NCI-H345 treated with DMSO at 0.1 percent for 48 hours (cell line): Measurements from ENCODE around the gene MEGF6.

Source experiments
- DNase-seq: peaks from one replicate; lab custom pipeline; 2025; ENCODE audit not compliant: unreplicated experiment; lab: John Stamatoyannopoulos, UW

Gene MEGF6

DNA sequence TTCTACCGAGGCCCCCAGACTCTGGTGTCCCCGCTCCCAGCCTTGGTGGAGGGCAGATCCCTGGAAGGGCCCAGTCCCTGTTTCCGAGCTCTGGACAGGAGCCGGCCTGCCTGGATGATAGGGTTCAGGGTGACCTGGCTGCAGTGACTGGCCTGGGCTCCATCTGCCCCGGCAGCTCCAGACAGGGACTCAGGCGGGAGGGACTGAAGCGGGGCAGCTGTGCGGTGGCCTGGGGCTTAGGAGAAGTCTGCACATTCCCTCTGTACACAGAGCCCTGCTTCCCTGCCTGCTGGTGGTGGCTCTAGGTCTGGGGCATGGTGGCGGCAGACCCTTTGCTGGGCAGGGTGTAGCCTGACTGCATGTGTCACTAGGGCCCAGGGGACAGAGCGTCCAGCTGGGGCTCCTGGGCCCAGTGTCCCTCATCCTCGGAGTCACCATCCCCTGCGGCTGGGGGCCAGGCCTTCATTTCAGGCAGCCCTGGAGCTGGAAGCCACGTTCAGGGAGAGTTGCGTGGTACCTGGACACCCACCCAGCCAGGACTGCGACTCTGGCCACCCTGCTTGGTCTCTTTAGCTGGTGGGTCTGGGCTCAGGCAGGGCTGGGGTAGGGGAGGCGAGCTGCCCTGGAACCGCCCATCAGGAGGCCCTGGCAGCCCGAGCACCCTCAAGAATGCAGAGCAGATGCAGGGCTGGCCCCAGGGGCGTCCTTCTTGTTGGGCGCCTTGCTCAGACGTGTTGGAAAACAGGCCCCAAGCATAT, 147.2 kb downstream of the MEGF6 start:
- no peak for DNase-seq

DNA sequence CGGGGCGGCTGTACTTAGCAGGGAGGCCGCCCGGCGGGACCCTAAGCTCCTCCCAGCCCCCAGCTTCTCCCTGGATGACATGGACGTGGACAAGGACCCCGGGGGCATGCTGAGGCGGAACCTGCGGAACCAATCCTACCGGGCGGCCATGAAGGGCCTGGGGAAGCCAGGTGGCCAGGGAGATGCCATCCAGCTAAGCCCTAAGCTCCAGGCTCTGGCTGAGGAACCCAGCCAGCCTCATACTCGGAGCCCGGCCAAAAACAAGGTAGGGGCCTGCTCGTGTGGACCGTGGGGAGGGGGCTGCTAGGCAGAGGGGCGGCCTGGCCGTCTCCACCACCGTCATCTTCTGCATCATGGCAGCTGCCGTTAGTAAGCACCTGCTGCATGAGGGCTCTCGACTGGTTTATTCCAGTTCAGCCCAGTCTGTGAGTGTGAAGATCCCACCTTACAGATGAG, 147.9 kb downstream of the MEGF6 start:
- DNase-seq = no peak

DNA sequence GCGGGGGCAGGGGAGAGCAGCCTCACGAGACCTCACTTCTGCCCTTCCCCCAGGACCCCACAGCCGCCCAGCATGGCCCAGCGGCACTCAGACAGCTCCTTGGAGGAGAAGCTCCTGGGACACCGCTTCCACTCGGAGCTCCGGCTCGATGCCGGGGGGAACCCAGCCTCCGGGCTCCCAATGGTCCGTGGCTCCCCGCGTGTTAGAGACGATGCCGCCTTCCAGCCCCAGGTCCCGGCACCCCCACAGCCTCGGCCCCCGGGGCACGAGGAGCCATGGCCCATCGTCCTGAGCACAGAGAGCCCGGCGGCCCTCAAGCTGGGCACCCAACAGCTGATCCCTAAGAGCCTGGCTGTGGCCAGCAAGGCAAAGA, 148.3 kb downstream of the MEGF6 start:
- DNase-seq = no peak

DNA sequence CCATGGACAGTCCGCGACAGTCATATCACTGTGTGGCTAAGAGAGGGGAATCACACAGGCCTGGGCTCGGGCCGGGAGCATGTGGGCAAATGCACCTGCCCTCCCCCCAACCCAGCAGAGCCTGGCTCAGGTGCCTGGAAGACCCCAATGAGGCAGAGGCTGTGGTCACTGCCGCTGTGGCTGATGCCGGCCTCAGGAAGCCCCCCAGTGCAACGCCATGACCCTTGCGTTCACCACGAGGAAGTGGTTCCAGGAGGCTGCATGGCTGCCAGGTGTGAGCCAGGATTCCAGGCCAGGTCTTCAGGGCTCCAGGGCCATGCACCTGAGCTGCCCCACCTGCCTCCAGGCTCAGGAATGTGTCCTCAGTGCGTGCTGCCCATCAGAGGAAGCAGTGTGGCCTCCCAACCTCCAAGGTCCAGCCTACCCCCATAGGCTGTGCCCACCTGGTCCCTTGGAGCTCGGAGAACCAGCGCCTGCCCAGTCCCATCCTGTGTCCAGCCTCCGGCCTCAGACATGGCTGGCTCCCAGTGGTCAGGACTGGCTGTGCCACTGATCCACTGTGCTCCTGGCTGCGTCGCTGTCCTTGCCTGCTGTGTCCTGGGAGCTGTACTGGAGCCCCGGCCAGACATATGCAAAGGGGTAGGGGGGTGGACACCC, 148.8 kb downstream of the MEGF6 start:
- no peak for DNase-seq

DNA sequence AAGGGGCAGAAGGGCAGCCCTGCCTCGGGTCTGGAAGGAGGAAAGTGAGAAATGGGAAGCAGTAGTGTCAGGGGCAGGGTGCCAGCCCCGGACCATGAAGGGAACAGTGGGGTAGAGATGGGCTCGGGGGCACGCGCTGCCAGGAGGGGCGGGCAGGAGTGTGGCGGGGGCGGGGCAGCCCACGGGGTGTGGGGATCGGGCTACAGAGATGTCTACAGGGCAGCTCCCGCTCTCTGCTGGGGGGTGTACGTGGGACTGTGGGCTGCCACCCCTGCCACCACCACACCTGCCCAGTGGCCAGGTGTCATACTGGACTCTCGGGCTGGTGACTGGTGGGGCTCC, 149.4 kb downstream of the MEGF6 start:
- no peak for DNase-seq

DNA sequence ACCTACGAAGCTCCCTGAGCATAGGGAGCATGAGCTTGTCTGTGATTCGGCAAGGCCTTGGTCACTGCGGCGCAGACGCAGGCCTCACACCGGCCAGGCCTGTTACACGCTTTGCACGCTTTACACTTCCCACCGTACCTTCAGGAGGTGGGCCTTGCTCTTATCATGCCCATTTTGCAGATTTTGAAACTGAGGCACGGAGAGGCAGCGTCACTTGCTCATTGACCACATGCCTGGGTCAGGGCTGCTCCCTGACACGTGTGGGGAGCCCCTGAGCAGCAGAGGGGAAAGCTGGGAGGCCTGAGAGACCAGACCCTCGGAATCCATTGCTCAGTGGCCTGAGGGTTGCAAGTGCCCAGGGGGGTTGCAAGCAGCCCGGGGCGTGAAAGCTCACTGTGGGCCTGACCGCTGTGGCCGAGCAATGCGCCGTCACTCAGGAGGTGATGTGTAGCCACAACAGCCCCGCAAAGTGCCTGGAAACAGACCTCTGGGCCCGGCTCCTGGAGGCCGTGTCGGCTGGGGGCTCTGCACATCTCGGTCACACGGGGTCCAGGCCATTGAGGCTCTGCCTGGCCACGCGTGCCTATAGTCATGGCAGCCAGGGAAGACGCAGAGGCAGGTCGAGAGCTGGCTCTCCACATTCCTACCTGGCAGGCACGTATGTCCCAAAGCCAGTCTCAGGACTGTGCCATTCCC, 149.9 kb downstream of the MEGF6 start:
- no peak for DNase-seq

DNA sequence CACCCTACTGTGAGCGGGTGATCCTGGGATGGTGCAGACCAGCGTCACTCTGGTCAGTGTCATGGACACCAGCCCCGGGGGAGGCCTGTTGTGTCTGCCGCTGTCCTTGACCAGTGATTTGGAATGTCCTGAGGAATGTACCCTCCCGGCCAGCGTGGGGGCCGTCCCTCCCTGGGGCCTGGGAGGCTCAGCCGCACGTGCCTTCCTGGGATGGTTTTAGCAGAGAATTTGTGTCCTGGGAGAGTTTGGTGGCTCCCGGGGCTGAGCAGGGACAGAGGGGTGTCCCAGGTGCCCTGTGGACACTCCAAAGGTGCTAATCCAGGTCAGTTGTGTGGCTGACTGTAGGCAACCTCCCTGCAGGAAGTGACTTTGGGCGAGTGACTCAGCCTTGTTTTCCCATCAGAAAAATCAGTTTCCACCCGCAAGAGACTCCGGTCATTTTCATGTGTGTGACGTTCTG, 150.6 kb downstream of the MEGF6 start:
- no peak for DNase-seq

DNA sequence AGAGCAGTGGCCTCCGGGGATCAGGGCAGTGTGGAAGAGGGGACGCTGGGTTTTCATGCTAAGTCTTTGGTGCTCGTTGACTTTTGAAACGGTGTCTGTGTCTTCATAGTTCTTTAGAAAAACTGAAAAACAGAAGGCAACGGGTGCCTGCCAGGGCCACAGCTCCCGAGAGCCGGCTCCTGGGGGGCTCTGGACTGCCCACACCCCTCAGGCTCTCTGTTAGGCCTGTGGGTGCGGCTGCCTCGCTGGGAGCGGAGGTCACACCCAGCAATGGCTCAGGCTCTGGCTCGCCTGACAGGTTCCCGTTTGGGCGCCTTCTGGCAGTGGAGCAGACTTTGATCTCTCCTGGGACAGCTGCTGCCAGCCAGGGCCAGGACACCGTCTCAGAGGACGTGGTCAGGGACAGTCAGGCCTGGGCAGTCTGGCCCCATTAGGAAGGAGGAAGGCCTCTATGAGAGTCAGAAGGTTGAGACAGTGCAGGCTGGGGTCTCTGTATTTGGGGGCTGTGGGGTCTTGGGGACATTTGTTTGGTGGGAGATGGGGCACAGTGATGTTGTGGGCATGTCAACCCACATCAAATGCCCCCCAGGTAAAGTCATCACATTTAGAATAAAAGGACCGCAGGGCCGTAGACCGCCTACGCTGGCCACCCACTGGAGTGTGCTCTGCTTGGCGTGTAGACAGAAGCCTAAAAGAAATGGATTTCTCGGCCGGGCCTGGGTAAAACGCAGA, 151.2 kb downstream of the MEGF6 start:
- DNase-seq = no peak

DNA sequence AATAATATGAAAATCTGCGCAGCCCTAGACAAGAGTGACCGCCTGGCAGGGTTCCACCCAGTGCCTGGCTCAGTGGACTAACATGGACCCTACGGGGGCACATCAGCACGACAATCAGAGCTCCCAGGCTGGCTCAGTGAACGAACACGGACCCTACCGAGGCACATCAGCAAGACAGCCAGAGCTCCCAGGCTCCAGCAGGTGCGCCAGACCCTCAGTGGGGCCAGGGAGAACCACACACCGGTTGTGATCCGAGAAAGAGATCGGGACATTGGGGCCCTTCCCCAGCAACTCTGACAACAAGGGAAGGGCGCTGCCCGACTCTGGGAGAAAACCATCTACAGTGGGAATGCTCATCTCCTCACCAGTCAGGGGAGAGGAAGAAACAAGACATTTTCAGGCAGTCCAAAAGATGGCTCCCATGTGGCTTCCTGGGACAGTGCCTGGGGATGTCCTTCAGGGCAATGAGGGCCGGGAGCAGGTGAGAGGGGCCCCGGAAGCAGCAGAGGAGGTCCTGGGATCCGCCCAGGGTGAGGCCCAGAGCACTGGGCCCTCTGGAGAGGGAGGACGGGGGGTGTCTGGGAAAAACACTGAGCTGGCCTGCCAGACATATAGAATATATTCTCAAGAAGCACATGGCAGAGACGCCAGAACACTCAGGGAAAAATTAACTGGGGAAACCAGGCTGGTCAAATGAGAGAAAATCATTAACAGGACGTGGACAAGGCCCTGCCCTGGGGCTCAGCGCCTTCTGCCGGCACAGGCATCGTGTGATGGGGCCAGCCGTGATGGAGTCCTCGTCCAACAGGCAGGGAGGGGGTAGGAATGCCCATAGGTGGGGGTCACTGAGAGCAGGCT, 152.0 kb downstream of the MEGF6 start:
- no peak for DNase-seq

DNA sequence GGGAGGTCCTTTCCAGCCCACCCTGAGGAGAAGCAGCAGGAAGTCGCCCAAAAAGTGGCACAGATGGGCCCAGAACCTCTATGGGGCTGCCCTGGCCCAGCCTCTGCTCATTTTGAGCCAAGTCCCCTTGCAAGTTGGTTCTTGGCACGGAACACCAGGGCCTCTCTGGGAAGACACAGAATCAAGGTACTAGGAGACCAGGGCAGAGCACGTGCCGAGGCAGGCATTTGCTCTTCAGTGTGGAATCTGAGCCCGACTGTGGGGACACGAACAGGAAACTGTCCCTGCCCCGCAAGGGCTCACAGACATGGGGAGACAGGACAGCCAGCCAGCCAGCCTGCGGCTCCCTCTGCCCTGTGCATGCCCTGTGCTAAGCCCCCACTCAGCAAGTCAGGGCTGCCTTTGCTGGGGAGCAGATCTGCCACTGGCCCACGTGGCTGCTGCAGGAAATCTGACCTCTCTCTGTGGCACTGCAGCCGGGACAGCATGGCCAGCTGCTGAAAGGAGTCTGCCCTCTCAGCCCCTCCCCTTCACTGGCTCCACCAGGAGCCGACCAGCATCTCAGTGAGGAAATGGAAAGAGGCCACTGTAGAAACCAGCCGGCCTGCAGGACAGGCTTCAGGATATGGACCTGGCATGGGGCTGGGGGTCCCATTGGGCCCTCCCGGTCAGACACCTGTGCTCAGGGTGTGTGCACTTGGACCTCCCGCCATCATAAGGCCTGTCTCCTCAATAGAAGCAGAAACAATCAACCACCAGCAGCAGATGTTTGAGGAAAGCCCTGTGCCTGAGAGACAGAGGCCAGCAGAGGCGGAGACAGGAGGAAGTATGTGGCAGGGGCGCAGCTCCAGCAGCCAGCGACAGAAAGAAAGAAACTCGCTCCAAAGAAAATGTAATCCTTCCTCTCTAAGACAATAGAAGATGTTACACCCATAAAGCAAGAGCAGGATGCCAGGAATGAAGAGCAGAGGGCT, 153.1 kb downstream of the MEGF6 start:
- DNase-seq = no peak

DNA sequence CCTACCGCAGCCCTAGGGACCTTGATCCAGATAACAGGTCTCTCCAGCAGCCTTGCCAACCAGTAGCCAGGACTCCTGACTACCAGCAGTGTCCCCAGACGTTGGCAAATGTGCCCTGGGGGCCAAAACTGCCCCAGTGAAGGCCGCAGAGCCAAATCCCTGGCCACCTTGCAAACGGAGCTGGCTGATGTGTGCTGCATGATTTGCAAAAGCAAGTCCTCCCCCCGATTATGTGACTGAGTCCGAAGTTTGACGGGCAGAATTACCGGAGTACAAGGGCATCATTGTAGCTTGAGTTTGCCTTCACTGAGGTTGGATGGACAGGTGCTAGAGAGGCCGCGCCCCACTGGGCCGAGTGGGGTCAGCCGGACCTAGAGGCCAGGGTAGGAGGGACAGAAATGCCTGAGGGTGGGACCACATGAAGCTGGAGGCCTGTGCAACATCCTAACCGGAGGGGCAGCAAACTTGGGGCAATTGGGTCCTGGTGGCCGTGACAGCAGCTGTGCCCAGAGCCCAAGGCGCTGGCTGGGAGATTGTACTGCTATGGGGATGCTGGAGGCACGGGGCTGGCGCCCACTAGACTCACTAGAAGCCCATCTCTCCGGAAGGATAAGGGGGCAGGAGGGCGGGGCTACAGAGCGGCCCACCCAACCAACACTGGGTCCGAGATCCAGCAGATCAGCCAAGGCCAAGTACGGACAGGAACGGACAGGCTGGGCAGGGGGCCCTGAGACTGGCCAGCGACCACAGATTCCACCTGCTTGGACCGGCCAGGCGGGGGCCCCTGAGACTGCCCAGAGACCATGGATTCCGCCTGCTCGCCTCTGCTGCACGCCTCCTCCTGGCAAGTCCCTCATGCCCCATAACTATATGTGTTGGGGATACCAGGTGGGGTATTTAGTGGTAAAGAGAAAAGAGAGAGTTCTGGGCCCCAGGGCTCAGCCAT, 154.1 kb downstream of the MEGF6 start:
- no peak for DNase-seq

DNA sequence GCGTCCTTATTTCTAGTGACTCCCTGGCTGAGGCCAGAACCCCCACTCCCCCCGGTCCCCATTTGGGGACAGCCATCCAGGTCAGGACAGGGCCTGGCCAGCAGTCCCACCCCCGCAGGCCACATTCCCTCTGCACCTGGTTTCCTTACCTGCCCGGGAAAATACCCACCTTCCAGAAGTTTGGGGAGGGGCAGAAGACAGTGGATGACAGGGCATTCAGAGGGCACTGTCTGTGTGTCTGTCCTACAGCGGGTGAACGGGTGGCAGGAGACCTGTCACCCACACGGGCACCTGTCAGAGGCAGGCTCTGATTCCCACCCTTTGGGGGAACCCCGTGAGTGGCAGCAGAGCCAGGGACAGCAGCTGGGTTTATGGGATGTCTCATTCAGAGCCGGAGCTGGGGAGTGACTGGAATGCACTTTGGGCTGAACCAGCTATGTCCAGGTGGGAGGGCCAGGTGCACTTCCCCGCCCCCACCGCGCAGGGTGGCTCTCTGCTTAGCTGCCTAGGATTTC, 154.8 kb downstream of the MEGF6 start:
- DNase-seq = no peak

DNA sequence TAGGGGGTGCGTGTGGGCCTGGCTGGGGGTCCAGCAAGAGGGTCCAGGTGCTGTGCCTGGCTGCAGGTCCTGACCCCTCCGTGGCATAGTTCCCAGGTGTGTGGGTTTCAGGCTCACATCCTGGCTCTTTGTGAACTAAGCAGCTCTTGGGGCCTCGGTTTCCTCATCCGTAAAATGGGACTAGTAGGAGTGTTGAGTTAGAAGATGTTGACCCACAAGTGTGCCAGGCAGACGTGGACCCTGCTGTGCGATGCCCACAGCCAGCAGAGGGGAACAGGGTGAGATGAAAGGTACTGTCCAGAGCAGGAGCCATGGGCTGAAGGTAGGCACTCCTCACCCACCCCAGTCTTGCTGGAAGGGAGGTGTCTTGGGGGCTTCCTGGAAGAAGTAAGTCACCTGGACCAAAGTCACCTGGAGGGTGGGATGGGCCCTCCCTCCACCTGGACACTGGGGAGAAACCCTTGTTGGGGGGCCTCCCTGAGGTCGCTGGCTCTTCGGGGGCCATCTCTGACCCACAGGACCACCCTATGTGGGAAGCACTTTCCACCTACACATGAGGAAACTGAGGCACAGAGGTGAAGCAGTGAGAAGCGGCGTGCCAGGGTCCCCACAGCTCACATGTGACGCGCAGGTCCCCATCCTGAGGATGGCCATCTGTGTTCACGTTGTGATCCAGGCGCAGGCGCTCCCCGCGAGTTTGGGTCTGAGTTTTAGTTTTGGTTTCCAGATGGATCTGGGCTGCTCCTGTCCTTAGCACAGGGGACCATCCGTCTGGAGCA, 155.4 kb downstream of the MEGF6 start:
- DNase-seq = no peak

DNA sequence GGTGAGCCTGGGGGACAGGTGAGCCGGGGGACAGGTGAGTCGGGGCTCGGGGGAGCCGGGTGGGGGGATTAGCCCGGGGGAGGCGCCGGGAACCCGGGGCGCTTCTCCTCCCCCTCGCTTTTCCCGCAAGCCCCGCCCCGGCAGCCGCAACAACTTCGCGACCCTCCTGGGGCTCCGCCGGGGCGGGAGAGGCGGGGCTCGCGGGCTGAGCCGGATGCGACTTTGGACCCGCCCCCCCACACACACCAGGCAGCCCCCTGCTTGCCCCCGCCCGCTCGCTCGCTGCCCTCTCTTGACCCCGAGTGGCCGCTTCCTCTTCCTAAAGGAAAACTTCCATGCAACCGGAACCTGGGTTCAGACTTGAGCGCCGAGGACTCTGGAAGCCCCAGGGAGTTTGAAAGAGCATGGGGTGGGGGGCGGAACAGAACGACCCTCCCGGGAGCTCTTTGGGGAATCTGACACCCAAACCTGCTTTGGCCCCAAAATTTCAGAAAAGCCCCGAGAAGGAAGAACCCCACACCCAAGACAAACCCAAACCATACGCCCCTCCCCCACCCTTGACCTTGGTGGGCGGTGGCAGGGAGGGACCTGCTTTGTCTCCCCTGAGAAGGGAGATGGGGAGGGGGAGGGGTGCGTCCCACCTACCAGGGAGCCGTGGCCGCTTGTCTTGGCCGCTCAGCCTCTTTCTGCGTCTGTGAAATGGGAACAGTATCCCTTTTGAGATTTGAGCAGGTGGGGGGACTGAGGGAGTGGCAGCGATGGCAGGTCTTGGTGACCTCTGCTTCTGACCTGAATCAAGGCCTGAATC, 156.3 kb downstream of the MEGF6 start:
- peak; percentile 5 for DNase-seq

DNA sequence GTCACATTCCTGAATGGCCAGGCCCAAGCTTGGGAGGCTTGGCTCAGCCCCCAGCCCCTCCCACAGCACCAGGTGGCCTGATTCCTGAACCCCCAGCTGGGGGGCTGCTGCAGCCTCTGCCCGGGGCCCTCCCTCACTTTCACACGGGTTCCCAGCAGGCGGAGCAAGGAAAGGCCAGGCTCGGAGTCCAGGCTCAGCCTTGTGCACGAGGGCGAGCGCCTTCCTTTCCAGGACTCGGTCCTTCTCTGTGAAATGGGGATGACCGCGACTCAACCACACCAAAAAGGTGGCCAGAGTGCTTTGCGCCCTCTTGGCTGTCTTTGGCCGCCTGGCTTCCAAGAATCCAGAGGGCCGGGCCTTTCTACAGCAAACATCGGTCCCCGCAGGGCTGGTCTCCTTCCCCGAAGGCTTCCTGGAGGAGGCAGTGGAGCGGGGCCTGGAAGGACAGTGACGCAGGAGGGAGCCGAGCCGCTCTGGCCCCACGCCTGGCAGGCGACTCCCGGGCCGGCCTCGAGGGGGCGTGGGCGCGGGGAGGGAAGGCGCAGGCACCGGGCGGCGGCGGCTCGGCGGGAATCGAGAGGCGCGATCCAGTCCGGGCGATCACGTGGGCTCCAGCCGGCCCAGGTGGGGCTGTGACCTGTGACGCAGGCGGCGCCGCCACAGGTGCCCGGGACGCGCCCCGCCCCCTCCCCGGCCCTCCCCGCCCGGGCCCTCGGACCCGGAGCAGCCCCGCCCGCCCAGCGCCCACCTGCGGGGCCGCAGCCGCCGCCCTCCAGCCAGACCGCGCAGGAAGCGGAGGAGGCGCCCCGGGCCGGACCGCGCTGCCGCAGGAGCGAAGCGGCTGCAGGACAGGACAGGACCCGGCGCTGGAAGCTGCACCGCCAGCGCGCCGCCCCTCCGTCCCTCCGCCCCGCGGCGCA, 157.2 kb downstream of the MEGF6 start, which contains the start of gene ARHGEF16:
Gene ARHGEF16, plus strand, starts transcription at position 775 of the 920 bp plus-strand sequence. CDS start 8,420 bp downstream, outside the sequence.
- DNase-seq = peak; percentile 73
